AG09319 (cell line): Measurements from ENCODE around the gene PHF21B.
"Not testable (repeated sequence)": the region's sequence is repeated elsewhere in the genome, so short reads cannot be mapped to it uniquely, and the experiment has no call there.

Source experiments
- DNase-seq: peaks from one replicate; pipeline ENCODE4 v3.0.0-alpha.2; 2010; ENCODE audit warnings: low read depth; ENCODE audit errors: extremely low read depth
- CTCF ChIP-seq: IDR thresholded peaks from 2 replicates; pipeline ENCODE4 v1.5.1; 2011; ENCODE audit warnings: low read depth, mild to moderate bottlenecking, inconsistent platforms, low read length, moderate library complexity

Gene PHF21B

GRCh38 chr22:45009606-45010531, at the start of gene PHF21B:
TSS of gene PHF21B (minus strand) at chr22:45010005. CDS start at chr22:45009549, 456 bp downstream.
- TF ChIP-seq CTCF: no peak; the same call in 1 of the 2 replicates
- no peak for DNase-seq

- DNase-seq: no peak
- TF ChIP-seq CTCF: no peak
These were observed 49.5 kb upstream of the PHF21B start for GRCh38 chr22:45059296-45059695.

GRCh38 chr22:45058622-45058912, 48.8 kb upstream of the PHF21B start:
- no peak for DNase-seq
- no peak for TF ChIP-seq CTCF

GRCh38 chr22:45055936-45056335, 46.1 kb upstream of the PHF21B start:
- TF ChIP-seq CTCF: no peak

GRCh38 chr22:45053571-45053970, 43.8 kb upstream of the PHF21B start:
- no peak for TF ChIP-seq CTCF
- no peak for DNase-seq

More at GRCh38 chr22:45055936-45056335, 46.1 kb upstream of the PHF21B start:
- no peak for DNase-seq

- no peak for DNase-seq
- TF ChIP-seq CTCF: no peak
These were observed 43.3 kb upstream of the PHF21B start for GRCh38 chr22:45053094-45053493.

GRCh38 chr22:45052665-45053064, 42.9 kb upstream of the PHF21B start:
- DNase-seq: not testable (repeated sequence)

GRCh38 chr22:45051946-45052345, 42.1 kb upstream of the PHF21B start:
- TF ChIP-seq CTCF: no peak

More at GRCh38 chr22:45051946-45052345, 42.1 kb upstream of the PHF21B start:
- DNase-seq: no peak
